Heart right ventricle (tissue), 16 donors: Measurements from ENCODE around the gene FASN. TPM values are rescaled to one million over a fixed set of nuclear protein-coding genes. Genes with fewer than 3 reads are reported as not detected.

ENCODE experiments used
- ATAC-seq, 8 donors: fragments of 200-7000 bp; cut with Tn5 transposase; one replicate each; pipeline ENCODE4 v1.9.1; 2020; ENCODE audit warnings: mild to moderate bottlenecking in 8 of 8, moderate library complexity in 8 of 8, moderate number of reproducible peaks in 1 of 8
- DNase-seq, 2 donors: peaks; one replicate each; pipeline ENCODE4 v3.0.0-alpha.2; 2020
- H3K27ac ChIP-seq, 10 donors: fragments of 200-600 bp; sonication (generic) in 2 of 10; one replicate each; pipeline versions ENCODE4 v1.5.0 to v1.8.0; 2020 to 2022; ENCODE audit warnings: mild to moderate bottlenecking in 3 of 10
- H3K27me3 ChIP-seq, 7 donors: fragments of 200-600 bp; one replicate each; pipeline ENCODE4 v1.8.0; 2021 to 2022; ENCODE audit warnings: mild to moderate bottlenecking in 2 of 7
- H3K36me3 ChIP-seq, 9 donors: fragments of 200-600 bp; sonication (generic) in 1 of 9; one replicate each; pipeline versions ENCODE4 v1.5.0 to v1.8.0; 2020 to 2022; ENCODE audit warnings: mild to moderate bottlenecking in 2 of 9
- H3K4me1 ChIP-seq, 9 donors: fragments of 200-600 bp; sonication (generic) in 1 of 9; one replicate each; pipeline versions ENCODE4 v1.5.0 to v1.8.0; 2020 to 2022; ENCODE audit warnings: mild to moderate bottlenecking in 4 of 9
- H3K4me3 ChIP-seq, 10 donors: fragments of 200-600 bp; sonication (generic) in 2 of 10; one replicate each; pipeline versions ENCODE4 v1.5.0 to v1.8.0; 2020 to 2022; ENCODE audit warnings: mild to moderate bottlenecking in 7 of 10, moderate library complexity in 2 of 10
- H3K9me3 ChIP-seq, 11 donors: fragments of 200-600 bp in 10 of 11; sonication (generic) in 2 of 11; one replicate each; pipeline versions ENCODE4 v1.5.0 to v1.8.0; 2013 to 2022; ENCODE audit warnings: mild to moderate bottlenecking in 2 of 11, control low read depth in 1 of 11, moderate library complexity in 1 of 11
- WGBS, 2 donors: extraction: QIAGEN DNeasy Blood & Tissue Kit; methylation state at CpG; one replicate each; pipeline ENCODE4 v1.1.7; 2013; ENCODE audit warnings: inconsistent platforms in 1 of 2; 5-methylcytosine and 5-hydroxymethylcytosine counted together
- intact Hi-C, 10 donors: fragments of 100-400 bp; cut with DNase I; formaldehyde crosslinking; loops; one replicate each; pipeline versions ENCODE4 v1.11.1 to v1.14.2; 2022
- polyA plus RNA-seq, 2 donors: library from polyadenylated mRNA; stranded (reverse); fragments of 200-250 nt; gene quantifications; one replicate each; pipeline ENCODE4 v1.2.3, GENCODE V29; 2013
- total RNA-seq, 10 donors: library from RNA; stranded (reverse); fragmentation: NEBNext Ultra II Directional in 3 of 10; extraction: Animal tissue kit (Norgen Biotek cat#: 25700) in 3 of 10; gene quantifications; one replicate each; pipeline versions ENCODE4 v1.2.1 to v1.2.4, GENCODE V29; 2021 to 2023
- TF ChIP-seq, protein P1 (sequence below), 9 donors: fragments of 200-600 bp; sonication (generic) in 2 of 9; IDR thresholded peaks; one replicate each; pipeline versions ENCODE4 v1.5.0 to v1.8.0; 2021 to 2022; ENCODE audit warnings: antibody characterized with exemption in 9 of 9, mild to moderate bottlenecking in 5 of 9, moderate library complexity in 1 of 9
- donor health status: Arrhythmogenic right ventricular cardiomyopathy.
- donor health status: ischemic (EF 13 %, LVEDD 7.1; RV severe dilation, severe dysfunction).
- donor health status: healthy with polysubstance abuse.
- donor health status: DM: no; HTN: yes; CAD: no.
- donor health status: DM: no; HTN: no; CAD: no.
- donor health status: ischemic (EF 25% LVEDD 6.9; RV normal size, moderate dysfunction).
- donor health status: ischemic (EF 25% LVEDD 5.7; RV mildly dilated, moderate dysfunction).
- donor health status: healthy.
- donor health status: DM: yes; HTN: yes; CAD: no.
- donor health status: Ischemic cardiomyopathy.
- donor health status: ischemic (EF 35%, LVEDD 5.7; RV mildly dilated, moderate dysfunction).
- donor health status: nonischemic (EF 11% LVEDD 7.7; RV severe dilation, severe dysfunction).
- donor health status: DM: yes; HTN: yes; CAD: no.
- donor health status: PGD.
- donor health status: ischemic (EF 29% LVEDD 5.4; RV normal size, mild dysfunction).
- donor health status: nonischemic (EF 23%, LVEDD 6.1; RV moderate dilation, normal function).

FASN gene
- total and polyA plus RNA-seq, 12 donors = 9.0 to 62.4 (median 20.4) TPM

DNA sequence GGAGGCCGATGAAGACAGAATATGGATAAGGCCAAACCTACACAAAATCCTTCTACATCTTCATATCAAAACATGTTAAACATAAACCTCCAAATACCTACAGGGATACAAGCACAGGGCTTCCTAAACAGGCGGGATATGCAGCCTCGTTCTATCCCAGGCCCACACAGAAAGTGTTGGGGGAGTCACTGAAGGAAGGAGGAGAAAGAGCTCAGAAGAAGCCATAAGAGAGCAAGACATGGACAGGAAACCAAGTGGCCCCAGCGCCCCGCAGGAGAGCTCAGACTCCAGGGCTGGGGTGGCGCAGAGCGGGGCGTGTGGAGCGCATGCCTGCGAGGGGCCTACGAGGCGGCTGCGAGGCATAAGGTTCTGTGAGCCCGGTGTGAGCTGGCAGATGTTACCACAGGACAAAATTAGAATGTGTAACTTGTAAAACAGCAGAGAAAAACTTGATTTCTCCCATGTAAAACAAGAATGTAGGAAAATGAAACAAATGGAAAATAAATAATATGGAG lies 11.0 kb upstream of the FASN start:
- ATAC-seq (no peak), DNase-seq (no peak)
- H3K27me3 ChIP-seq = no peaks in the 10 kb centered on the region
- WGBS, 2 donors = 89 to 92% methylated on average over 14 of the region's 14 CpGs
- TF ChIP-seq, protein P1, sequence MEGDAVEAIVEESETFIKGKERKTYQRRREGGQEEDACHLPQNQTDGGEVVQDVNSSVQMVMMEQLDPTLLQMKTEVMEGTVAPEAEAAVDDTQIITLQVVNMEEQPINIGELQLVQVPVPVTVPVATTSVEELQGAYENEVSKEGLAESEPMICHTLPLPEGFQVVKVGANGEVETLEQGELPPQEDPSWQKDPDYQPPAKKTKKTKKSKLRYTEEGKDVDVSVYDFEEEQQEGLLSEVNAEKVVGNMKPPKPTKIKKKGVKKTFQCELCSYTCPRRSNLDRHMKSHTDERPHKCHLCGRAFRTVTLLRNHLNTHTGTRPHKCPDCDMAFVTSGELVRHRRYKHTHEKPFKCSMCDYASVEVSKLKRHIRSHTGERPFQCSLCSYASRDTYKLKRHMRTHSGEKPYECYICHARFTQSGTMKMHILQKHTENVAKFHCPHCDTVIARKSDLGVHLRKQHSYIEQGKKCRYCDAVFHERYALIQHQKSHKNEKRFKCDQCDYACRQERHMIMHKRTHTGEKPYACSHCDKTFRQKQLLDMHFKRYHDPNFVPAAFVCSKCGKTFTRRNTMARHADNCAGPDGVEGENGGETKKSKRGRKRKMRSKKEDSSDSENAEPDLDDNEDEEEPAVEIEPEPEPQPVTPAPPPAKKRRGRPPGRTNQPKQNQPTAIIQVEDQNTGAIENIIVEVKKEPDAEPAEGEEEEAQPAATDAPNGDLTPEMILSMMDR (IDR thresholded peaks at IDR 0.05) = no peak
- intact Hi-C loops = loop anchor here in 1 of 10 donors (10.0 kb wide), 1 partner anchor 64 kb away; no protein-coding TSS in a partner anchor
- H3K36me3 ChIP-seq = peaks cover 0 to 24% (median 0%) of the 10 kb centered on the region in 9 donors
- H3K27ac ChIP-seq = no peak overlapping the region
- H3K4me1 ChIP-seq = peaks cover 8 to 27% (median 21%) of the 10 kb centered on the region in 9 donors
- H3K4me3 ChIP-seq = no peak overlapping the region
- no peaks in the 10 kb centered on the region for H3K9me3 ChIP-seq

DNA sequence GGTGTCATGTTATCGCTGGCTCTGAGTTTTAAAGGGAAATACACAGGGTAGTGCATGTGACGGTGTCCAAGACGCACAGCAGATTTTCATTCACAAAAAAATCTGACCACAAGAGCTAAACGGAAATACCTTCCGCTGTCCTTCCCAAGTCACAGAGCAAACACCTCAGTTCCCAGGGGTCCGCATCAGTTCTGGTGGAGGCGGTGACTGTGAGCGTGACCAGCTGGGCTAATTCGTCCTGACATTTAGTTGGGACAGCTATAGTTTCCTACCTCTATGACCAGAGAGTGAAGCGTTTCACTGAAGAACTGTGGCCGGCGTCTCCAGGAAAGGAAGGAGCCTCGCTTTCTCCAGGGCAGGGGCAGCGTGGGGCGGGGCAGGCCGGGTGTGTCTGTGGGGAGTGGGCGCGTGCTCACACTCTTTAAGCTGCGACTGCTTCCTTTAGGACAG lies 10.5 kb upstream of the FASN start:
- intact Hi-C loops = loop anchor here in 1 of 10 donors (10.0 kb wide), 1 partner anchor 64 kb away; no protein-coding TSS in a partner anchor
- WGBS, 2 donors = 73 to 82% methylated on average over 19 of the region's 19 CpGs
- peaks cover 8 to 32% (median 26%) of the 10 kb centered on the region in 9 donors for H3K4me1 ChIP-seq
- no peak overlapping the region for H3K4me3 ChIP-seq
- H3K27ac ChIP-seq = no peak overlapping the region
- no peaks in the 10 kb centered on the region for H3K27me3 ChIP-seq
- DNase-seq (no peak), ATAC-seq (no peak)
- no peaks in the 10 kb centered on the region for H3K9me3 ChIP-seq
- H3K36me3 ChIP-seq = peaks cover 0 to 20% (median 0%) of the 10 kb centered on the region in 9 donors
- TF ChIP-seq, protein P1 (IDR thresholded peaks at IDR 0.05) = no peak

- WGBS, 2 donors = 80 to 83% methylated on average over 14 of the region's 14 CpGs
- H3K36me3 ChIP-seq = peaks cover 0 to 15% (median 0%) of the 10 kb centered on the region in 9 donors
- H3K27me3 ChIP-seq = no peaks in the 10 kb centered on the region
- TF ChIP-seq, protein P1 (IDR thresholded peaks at IDR 0.05) = no peak
- no peak overlapping the region for H3K27ac ChIP-seq
- peaks cover 8 to 35% (median 28%) of the 10 kb centered on the region in 9 donors for H3K4me1 ChIP-seq
- intact Hi-C loops = loop anchor here in 1 of 10 donors (10.0 kb wide), 1 partner anchor 63 kb away; no protein-coding TSS in a partner anchor
- DNase-seq (no peak), ATAC-seq (no peak)
- no peak overlapping the region for H3K4me3 ChIP-seq
- no peaks in the 10 kb centered on the region for H3K9me3 ChIP-seq
Measured at GRCh38 chr17:82108038-82108437, 10.0 kb upstream of the FASN start.

GRCh38 chr17:82107341-82107860 lies 9.4 kb upstream of the FASN start:
- Histone ChIP-seq H3K4me3 (no peak overlapping the region), H3K36me3 (peaks cover 0 to 9% (median 0%) of the 10 kb centered on the region in 9 donors), H3K27ac (peak overlapping the region in 1 of 10 donors; percentile 91), H3K4me1 (peaks cover 8 to 35% (median 28%) of the 10 kb centered on the region in 9 donors), H3K27me3 (no peaks in the 10 kb centered on the region), H3K9me3 (no peaks in the 10 kb centered on the region)
- 89 to 92% methylated on average over 24 of the region's 24 CpGs for WGBS, 2 donors
- ATAC-seq = no peak
- DNase-seq = no peak
- intact Hi-C loops = loop anchor here in 1 of 10 donors (10.0 kb wide), 1 partner anchor 63 kb away; no protein-coding TSS in a partner anchor
- TF ChIP-seq, protein P1 (IDR thresholded peaks at IDR 0.05) = peak in 6 of 9 donors; percentile 5 to 20 (median 9)
